ENCODE results near the gene AGER.
"Not testable (repeated sequence)": the region's sequence is repeated elsewhere in the genome, so short reads cannot be mapped to it uniquely, and the experiment has no call there.

AGER gene

GRCh38 chr6:32198866-32199265 is 14.8 kb upstream of the AGER start:
- no peak for DNase-seq (ENCODE audit: low spot score)

- no peak for DNase-seq (ENCODE audit: low spot score)
Measured at GRCh38 chr6:32198345-32198696, 14.3 kb upstream of the AGER start.

- DNase-seq (ENCODE audit: low spot score) = no peak
Measured at GRCh38 chr6:32196682-32197616, 12.9 kb upstream of the AGER start.

- DNase-seq (ENCODE audit: low spot score) = peak; percentile 76
Measured at GRCh38 chr6:32195902-32196681, 12.0 kb upstream of the AGER start.

GRCh38 chr6:32195652-32195901 is 11.5 kb upstream of the AGER start:
- peak; percentile 100 for DNase-seq (ENCODE audit: low spot score)

GRCh38 chr6:32194825-32195651 is 11.0 kb upstream of the AGER start:
- peak; percentile 78 for DNase-seq (ENCODE audit: low spot score)

GRCh38 chr6:32194388-32194787 is 10.3 kb upstream of the AGER start:
- DNase-seq (ENCODE audit: low spot score) = no peak

- not testable (repeated sequence) for DNase-seq (ENCODE audit: low spot score)
Measured at GRCh38 chr6:32193096-32193495, 9.0 kb upstream of the AGER start.

GRCh38 chr6:32192608-32193039 is 8.6 kb upstream of the AGER start, which contains the start of gene GPSM3:
Gene GPSM3 (minus strand): TSS chr6:32192643. CDS start chr6:32192513, 130 bp downstream.
- no peak for DNase-seq (ENCODE audit: low spot score)

GRCh38 chr6:32191696-32192607 is 7.9 kb upstream of the AGER start:
- no peak for DNase-seq (ENCODE audit: low spot score)

- DNase-seq (ENCODE audit: low spot score) = no peak
Measured at GRCh38 chr6:32190911-32191677, 7.0 kb upstream of the AGER start.

GRCh38 chr6:32190054-32190851 is 6.2 kb upstream of the AGER start, which contains the start of gene PBX2:
Gene PBX2 (minus strand): TSS chr6:32190202. CDS start chr6:32189915, 287 bp downstream.
- DNase-seq (ENCODE audit: low spot score) = peak; percentile 83

GRCh38 chr6:32189742-32190053 is 5.6 kb upstream of the AGER start:
- no peak for DNase-seq (ENCODE audit: low spot score)

- no peak for DNase-seq (ENCODE audit: low spot score)
Measured at GRCh38 chr6:32189069-32189741, 5.2 kb upstream of the AGER start.

- DNase-seq (ENCODE audit: low spot score) = no peak
Measured at GRCh38 chr6:32188381-32189068, 4.5 kb upstream of the AGER start.

- DNase-seq (ENCODE audit: low spot score) = not testable (repeated sequence)
Measured at GRCh38 chr6:32187725-32188380, 3.8 kb upstream of the AGER start.

GRCh38 chr6:32187009-32187709 is 3.1 kb upstream of the AGER start:
- DNase-seq (ENCODE audit: low spot score) = no peak
